Thyroid gland (tissue), 4 donors: Measurements from ENCODE around the gene BSN.

Source experiments
- CTCF ChIP-seq, 6 experiments: fragments of 200-600 bp in 3 of 6; fragments of 450-650 bp in 3 of 6; sonication (generic) in 3 of 6; IDR thresholded peaks; one replicate each; pipeline ENCODE4 v1.5.1; 2016 to 2019; ENCODE audit warnings: antibody characterized with exemption in 6 of 6, mild to moderate bottlenecking in 2 of 6, inconsistent platforms in 1 of 6, moderate library complexity in 1 of 6
- POLR2A ChIP-seq, 2 donors: fragments of 450-650 bp; IDR thresholded peaks; one replicate each; pipeline ENCODE4 v1.6.1; 2017; ENCODE audit warnings: antibody characterized with exemption in 2 of 2, mild to moderate bottlenecking in 2 of 2, moderate library complexity in 1 of 2

- TF ChIP-seq POLR2A (IDR thresholded peaks at IDR 0.05) (no peak), CTCF (IDR thresholded peaks at IDR 0.05) (no peak)
Observed at GRCh38 chr3:49531715-49532114, 22.6 kb upstream of the BSN start.
